ENCODE data around the gene PKNOX1.
A peak's percentile ranks its signal among the peaks of the same experiment; 100 is the strongest.
"Not testable (repeated sequence)": the region's sequence is repeated elsewhere in the genome, so short reads cannot be mapped to it uniquely, and the experiment has no call there.

PKNOX1 gene

GRCh38 chr21:43021756-43022600, 47.6 kb downstream of the PKNOX1 start:
- DNase-seq = no peak

GRCh38 chr21:43023175-43023574, 48.8 kb downstream of the PKNOX1 start:
- no peak for DNase-seq

- no peak for DNase-seq
These were observed 50.2 kb downstream of the PKNOX1 start for GRCh38 chr21:43024439-43025136.

GRCh38 chr21:43025636-43026180, 51.3 kb downstream of the PKNOX1 start:
- DNase-seq = no peak

- no peak for DNase-seq
These were observed 53.7 kb downstream of the PKNOX1 start for GRCh38 chr21:43027846-43028731.

GRCh38 chr21:43029785-43030184, 55.4 kb downstream of the PKNOX1 start:
- no peak for DNase-seq

GRCh38 chr21:43031121-43031619, 56.8 kb downstream of the PKNOX1 start:
- DNase-seq = no peak

GRCh38 chr21:43034101-43034500, 59.7 kb downstream of the PKNOX1 start:
- no peak for DNase-seq

- no peak for DNase-seq
These were observed 60.5 kb downstream of the PKNOX1 start for GRCh38 chr21:43034826-43035225.

- not testable (repeated sequence) for DNase-seq
These were observed 62.5 kb downstream of the PKNOX1 start for GRCh38 chr21:43036889-43037288.

- not testable (repeated sequence) for DNase-seq
These were observed 63.7 kb downstream of the PKNOX1 start for GRCh38 chr21:43037918-43038658.

- not testable (repeated sequence) for DNase-seq
These were observed 64.3 kb downstream of the PKNOX1 start for GRCh38 chr21:43038659-43039044.

GRCh38 chr21:43042169-43042568, 67.8 kb downstream of the PKNOX1 start:
- not testable (repeated sequence) for DNase-seq

GRCh38 chr21:43043291-43043690, 68.9 kb downstream of the PKNOX1 start:
- DNase-seq = not testable (repeated sequence)

- DNase-seq = peak; percentile 83
These were observed 70.2 kb downstream of the PKNOX1 start for GRCh38 chr21:43044547-43044946.

GRCh38 chr21:43045165-43045875, 71.0 kb downstream of the PKNOX1 start:
- DNase-seq = peak; percentile 38

- peak; percentile 86 for DNase-seq
These were observed 71.8 kb downstream of the PKNOX1 start for GRCh38 chr21:43045876-43046821.

GRCh38 chr21:43053112-43053511, 78.8 kb downstream of the PKNOX1 start:
- not testable (repeated sequence) for DNase-seq

GRCh38 chr21:43062955-43063664, 88.7 kb downstream of the PKNOX1 start:
- not testable (repeated sequence) for DNase-seq

All from RPMI8226 (cell line).